Measurements from ENCODE around the gene SETMAR. TPM values are rescaled to one million over a fixed set of nuclear protein-coding genes. Genes with fewer than 3 reads are reported as not detected.
"Not testable (repeated sequence)": the region's sequence is repeated elsewhere in the genome, so short reads cannot be mapped to it uniquely, and the experiment has no call there.

SETMAR gene
- total RNA-seq, 4 donors from 2014 or later: 3.7 to 10.4 (median 7.6) TPM

- no peaks in the 10 kb centered on the region for H3K36me3 ChIP-seq
- no peak for DNase-seq
- H3K27me3 ChIP-seq: no peaks in the 10 kb centered on the region
- ATAC-seq: no peak
- H3K4me1 ChIP-seq: peaks cover 4% of the 10 kb centered on the region in 2 donors
- TF ChIP-seq POLR2A (IDR thresholded peaks at IDR 0.05) (no peak), CTCF (IDR thresholded peaks at IDR 0.05 in 4 of 5, conservative IDR thresholded peaks at IDR 0.05 in 1 of 5) (no peak)
- no peaks in the 10 kb centered on the region for H3K9me3 ChIP-seq
- in situ Hi-C loops (cut with MboI; ENCODE audit: low sequenced_read_pairs in 4 of 4): no loop called here
- no peak overlapping the region for H3K27ac ChIP-seq
- H3K4me3 ChIP-seq: no peak overlapping the region
- intact Hi-C loops (cut with DNase I; ENCODE audit: low total_unique reads): no loop called here
Measured at GRCh38 chr3:4323246-4324027, 20.3 kb downstream of the SETMAR start.

GRCh38 chr3:4326868-4327267 is 23.7 kb downstream of the SETMAR start:
- no peak for ATAC-seq
- in situ Hi-C loops (cut with MboI; ENCODE audit: low sequenced_read_pairs in 4 of 4): no loop called here

GRCh38 chr3:4329806-4330205 is 26.6 kb downstream of the SETMAR start:
- in situ Hi-C loops (cut with MboI; ENCODE audit: low sequenced_read_pairs in 4 of 4); ATAC-seq: not testable (repeated sequence)

More at GRCh38 chr3:4326868-4327267, 23.7 kb downstream of the SETMAR start:
- Histone ChIP-seq H3K4me1 (peaks cover 4% of the 10 kb centered on the region in 2 donors), H3K27ac (no peak overlapping the region), H3K4me3 (no peak overlapping the region), H3K36me3 (no peaks in the 10 kb centered on the region), H3K27me3 (no peaks in the 10 kb centered on the region), H3K9me3 (no peaks in the 10 kb centered on the region)
- TF ChIP-seq CTCF (IDR thresholded peaks at IDR 0.05 in 4 of 5, conservative IDR thresholded peaks at IDR 0.05 in 1 of 5): no peak
- TF ChIP-seq POLR2A (IDR thresholded peaks at IDR 0.05): no peak
- DNase-seq: no peak
- intact Hi-C loops (cut with DNase I; ENCODE audit: low total_unique reads): no loop called here

GRCh38 chr3:4332111-4332510 is 28.9 kb downstream of the SETMAR start:
- intact Hi-C loops (cut with DNase I; ENCODE audit: low total_unique reads): no loop called here
- Histone ChIP-seq H3K27me3 (no peaks in the 10 kb centered on the region), H3K4me3 (no peak overlapping the region), H3K9me3 (no peaks in the 10 kb centered on the region), H3K36me3 (no peaks in the 10 kb centered on the region), H3K4me1 (no peaks in the 10 kb centered on the region), H3K27ac (no peak overlapping the region)
- in situ Hi-C loops (cut with MboI; ENCODE audit: low sequenced_read_pairs in 4 of 4): no loop called here
- TF ChIP-seq POLR2A (IDR thresholded peaks at IDR 0.05) (no peak), CTCF (IDR thresholded peaks at IDR 0.05 in 4 of 5, conservative IDR thresholded peaks at IDR 0.05 in 1 of 5) (no peak)
- ATAC-seq (no peak), DNase-seq (no peak)

More at GRCh38 chr3:4329806-4330205, 26.6 kb downstream of the SETMAR start:
- H3K9me3 ChIP-seq; H3K36me3 ChIP-seq; DNase-seq; H3K4me1 ChIP-seq; H3K4me3 ChIP-seq; intact Hi-C loops (cut with DNase I; ENCODE audit: low total_unique reads); H3K27ac ChIP-seq; H3K27me3 ChIP-seq: not testable (repeated sequence)

- Histone ChIP-seq H3K27me3 (no peaks in the 10 kb centered on the region), H3K4me3 (no peak overlapping the region), H3K27ac (no peak overlapping the region), H3K9me3 (no peaks in the 10 kb centered on the region), H3K4me1 (no peaks in the 10 kb centered on the region), H3K36me3 (no peaks in the 10 kb centered on the region)
- in situ Hi-C loops (cut with MboI; ENCODE audit: low sequenced_read_pairs in 4 of 4): no loop called here
- DNase-seq (no peak), ATAC-seq (no peak)
- no peak for TF ChIP-seq POLR2A (IDR thresholded peaks at IDR 0.05)
- no peak for TF ChIP-seq CTCF (IDR thresholded peaks at IDR 0.05 in 4 of 5, conservative IDR thresholded peaks at IDR 0.05 in 1 of 5)
- intact Hi-C loops (cut with DNase I; ENCODE audit: low total_unique reads): no loop called here
Measured at GRCh38 chr3:4332574-4332973, 29.4 kb downstream of the SETMAR start.
